K562 (cell line): Measurements from ENCODE around the gene ARNT2. TPM values are rescaled to one million over a fixed set of nuclear protein-coding genes. Genes with fewer than 3 reads are reported as not detected.

Experiments
- ATAC-seq: fragments of 200-7000 bp; cut with Tn5 transposase; 3 replicates; pipeline ENCODE4 v1.9.1; 2020; ENCODE audit warnings: moderate library complexity
- BruUV-seq: library from RNA; stranded (reverse); fragments of 400-500 nt; replicated peaks from 2 replicates; lab custom pipeline; 2021; lab: Mats Ljungman, UMichigan
- CTCF ChIA-PET: fragments of 300-600 bp; formaldehyde crosslinking; extraction: SDS; loops from one replicate; lab custom pipeline; 2021; ENCODE audit warnings: low intra/inter-chr PET ratio; lab: Yijun Ruan, JAX
- POLR2A ChIA-PET: fragments of 300-600, 350-650 bp; sonication (Branson Sonifier 250); formaldehyde crosslinking; extraction: SDS; loops from one replicate; lab custom pipeline; 2021; ENCODE audit warnings: antibody characterized with exemption, inconsistent platforms; lab: Yijun Ruan, JAX
- DNase-seq, 4 experiments: peaks; one replicate each; pipeline versions ENCODE4 v3.0.0 to v3.0.0-alpha.2; 2011 to 2018; ENCODE audit warnings: low spot score in 3 of 4, mixed read lengths in 3 of 4; ENCODE audit errors: extremely low read depth in 1 of 4
- FAIRE-seq: peaks from 2 replicates; lab custom pipeline; 2011; peaks lifted over from hg19 to GRCh38; lab: Jason Lieb, UNC
- H2AFZ ChIP-seq: 2 replicates; pipeline ENCODE4 v1.6.0; 2011; ENCODE audit warnings: low read depth, low read length, control low read depth, inconsistent platforms
- H3K27ac ChIP-seq: fragments of 200-600 bp; 3 replicates; pipeline ENCODE4 v1.8.0; 2011; ENCODE audit warnings: low read depth, mild to moderate bottlenecking, control low read depth, inconsistent platforms, low read length, moderate library complexity, mixed read lengths; ENCODE audit errors: extremely low read depth
- H3K27me3 ChIP-seq, 2 experiments: fragments of 300-600 bp in 1 of 2; 2 replicates in 1 of 2; 3 replicates in 1 of 2; pipeline versions ENCODE4 v1.6.0 to v1.8.0; 2011; ENCODE audit warnings: inconsistent platforms in 2 of 2, low read length in 2 of 2, mild to moderate bottlenecking in 1 of 2, mixed read lengths in 1 of 2, moderate library complexity in 1 of 2; ENCODE audit not compliant: control insufficient read depth in 2 of 2, insufficient read depth in 2 of 2
- H3K36me3 ChIP-seq: fragments of 300-600 bp; 3 replicates; pipeline ENCODE4 v1.8.0; 2011; ENCODE audit warnings: mild to moderate bottlenecking, low read length, inconsistent platforms; ENCODE audit not compliant: control insufficient read depth, insufficient read depth
- H3K4me1 ChIP-seq, 2 experiments: fragments of 200-600 bp in 1 of 2; replicated peaks in 1 of 2; 2 replicates in 1 of 2; 3 replicates in 1 of 2; pipeline versions ENCODE4 v1.5.1 to v1.8.0; 2011; ENCODE audit warnings: inconsistent platforms in 2 of 2, low read length in 2 of 2, mild to moderate bottlenecking in 1 of 2, mixed read lengths in 1 of 2, moderate library complexity in 1 of 2; ENCODE audit not compliant: control insufficient read depth in 2 of 2, insufficient read depth in 2 of 2
- H3K4me2 ChIP-seq: 2 replicates; pipeline ENCODE4 v1.6.1; 2011; ENCODE audit warnings: low read length, control low read depth, inconsistent platforms, mixed read lengths; ENCODE audit not compliant: insufficient read depth
- H3K4me3 ChIP-seq: fragments of 200-600 bp; sonication (generic), shearing (Covaris generic); 2 replicates; pipeline ENCODE4 v1.5.1; 2016; ENCODE audit warnings: control low read depth, inconsistent platforms
- H3K79me2 ChIP-seq: fragments of 200-600 bp; 3 replicates; pipeline ENCODE4 v1.8.0; 2011; ENCODE audit warnings: low read length, inconsistent platforms; ENCODE audit not compliant: control insufficient read depth, insufficient read depth
- H3K9ac ChIP-seq, 2 experiments: 2 replicates each; pipeline versions ENCODE4 v1.6.0 to v1.6.1; 2011; ENCODE audit warnings: low read depth in 2 of 2, low read length in 2 of 2, control low read depth in 1 of 2, inconsistent platforms in 1 of 2, mild to moderate bottlenecking in 1 of 2, mixed read lengths in 1 of 2; ENCODE audit not compliant: insufficient read depth in 1 of 2
- H3K9me1 ChIP-seq: one replicate; pipeline ENCODE4 v1.6.0; 2011; ENCODE audit warnings: inconsistent platforms, mild to moderate bottlenecking, low read length, moderate library complexity; ENCODE audit not compliant: control insufficient read depth, insufficient read depth
- H3K9me3 ChIP-seq: replicated peaks from 2 replicates; pipeline ENCODE4 v1.5.1; 2011; ENCODE audit warnings: low read depth, low read length, inconsistent platforms; ENCODE audit not compliant: control insufficient read depth, insufficient read depth
- H4K20me1 ChIP-seq: replicated peaks from 2 replicates; pipeline ENCODE4 v1.6.1; 2011; ENCODE audit warnings: low read length, inconsistent platforms, mixed read lengths; ENCODE audit not compliant: control insufficient read depth, insufficient read depth
- CBX1 ChIP-seq: sonication (generic); IDR thresholded peaks from 2 replicates; pipeline ENCODE4 v1.6.1; 2016; ENCODE audit warnings: antibody characterized with exemption, low read depth, mild to moderate bottlenecking
- FOS ChIP-seq: IDR thresholded peaks from 3 replicates; pipeline ENCODE4 v1.6.1; 2011; ENCODE audit not compliant: insufficient read length; ENCODE audit errors: extremely low read depth
- KLF6 ChIP-seq: fragments of 250-450 bp; sonication (Bioruptor Pico); IDR thresholded peaks from 2 replicates; pipeline ENCODE4 v1.4.0; 2020; ENCODE audit warnings: mild to moderate bottlenecking, moderate library complexity, borderline replicate concordance
- NFATC3 ChIP-seq: fragments of 450-650 bp; IDR thresholded peaks from 2 replicates; pipeline ENCODE4 v1.6.1; 2017; ENCODE audit warnings: mild to moderate bottlenecking
- RNF2 ChIP-seq: sonication (generic); IDR thresholded peaks from 2 replicates; pipeline ENCODE4 v1.6.1; 2016
- ZKSCAN1 ChIP-seq: fragments of 150-350 bp; IDR thresholded peaks from 2 replicates; pipeline ENCODE4 v1.6.1; 2016; ENCODE audit warnings: low read depth, low read length
- ZNF184 ChIP-seq: sonication (generic); formaldehyde crosslinking; IDR thresholded peaks from 2 replicates; pipeline ENCODE4 v1.5.0; 2020; ENCODE audit warnings: missing genetic modification reagents
- ZNF232 ChIP-seq: sonication (generic); formaldehyde crosslinking; IDR thresholded peaks from 2 replicates; pipeline ENCODE4 v1.8.0; 2022; ENCODE audit warnings: mild to moderate bottlenecking, missing genetic modification reagents
- WGBS: fragments of 100-300 bp; shearing (Covaris generic); methylation state at CpG from one replicate; pipeline ENCODE4 v1.1.6; 2016; ENCODE audit warnings: low coverage, mixed read lengths; ENCODE audit not compliant: insufficient coverage; ENCODE audit errors: missing lambda C conversion rate; 5-methylcytosine and 5-hydroxymethylcytosine counted together
- in situ Hi-C: fragments of 300-500 bp; cut with MboI; formaldehyde crosslinking; loops from 4 replicates; pipeline ENCODE4 v1.15.0; 2018; ENCODE audit warnings: inconsistent platforms, mixed read lengths
- intact Hi-C: fragments of 100-400 bp; cut with micrococcal nuclease; formaldehyde crosslinking; loops from 2 replicates; pipeline ENCODE4 v1.14.2; 2022
- polyA plus RNA-seq, 8 experiments: library from polyadenylated mRNA; depleted of rRNA in 4 of 8; stranded (reverse) in 5 of 8; unstranded in 3 of 8; fragments of >200 nt; fragmentation: Nextera tagmentation in 2 of 8; fragmentation: Illumina TruSeq in 1 of 8; extraction: Ambion mirVana in 2 of 8; extraction: Trizol in 1 of 8; gene quantifications; 2 replicates each; pipeline versions ENCODE4 v1.2.1 to v1.2.3, GENCODE V29; 2011 to 2014; ENCODE audit warnings: inconsistent platforms in 1 of 8, missing spikeins in 1 of 8
- total RNA-seq, 7 experiments: library from RNA; depleted of rRNA in 6 of 7; stranded (reverse); fragments of >200 nt in 6 of 7; fragmentation: Illumina TruSeq in 2 of 7; extraction: Trizol in 2 of 7; gene quantifications; 2 replicates each; pipeline versions ENCODE4 v1.2.1 to v1.2.3, GENCODE V29; 2011 to 2021; ENCODE audit warnings: low replicate concordance in 1 of 7
- TF ChIP-seq, protein P1 (sequence below): sonication (generic); formaldehyde crosslinking; IDR thresholded peaks from 2 replicates; pipeline ENCODE4 v1.8.0; 2022; ENCODE audit warnings: missing genetic modification reagents, mild to moderate bottlenecking, borderline replicate concordance
- TF ChIP-seq, protein P2 (sequence below): fragments of 450-650 bp; formaldehyde crosslinking; IDR thresholded peaks from 2 replicates; pipeline ENCODE4 v1.4.0; 2022; ENCODE audit warnings: missing genetic modification characterization

Gene ARNT2
- total and polyA plus RNA-seq, 9 of the 15 experiments (the other 6 are each of a cell fraction or from before 2014, with no cell fraction given): 0.01 TPM; not detected in 8

DNA sequence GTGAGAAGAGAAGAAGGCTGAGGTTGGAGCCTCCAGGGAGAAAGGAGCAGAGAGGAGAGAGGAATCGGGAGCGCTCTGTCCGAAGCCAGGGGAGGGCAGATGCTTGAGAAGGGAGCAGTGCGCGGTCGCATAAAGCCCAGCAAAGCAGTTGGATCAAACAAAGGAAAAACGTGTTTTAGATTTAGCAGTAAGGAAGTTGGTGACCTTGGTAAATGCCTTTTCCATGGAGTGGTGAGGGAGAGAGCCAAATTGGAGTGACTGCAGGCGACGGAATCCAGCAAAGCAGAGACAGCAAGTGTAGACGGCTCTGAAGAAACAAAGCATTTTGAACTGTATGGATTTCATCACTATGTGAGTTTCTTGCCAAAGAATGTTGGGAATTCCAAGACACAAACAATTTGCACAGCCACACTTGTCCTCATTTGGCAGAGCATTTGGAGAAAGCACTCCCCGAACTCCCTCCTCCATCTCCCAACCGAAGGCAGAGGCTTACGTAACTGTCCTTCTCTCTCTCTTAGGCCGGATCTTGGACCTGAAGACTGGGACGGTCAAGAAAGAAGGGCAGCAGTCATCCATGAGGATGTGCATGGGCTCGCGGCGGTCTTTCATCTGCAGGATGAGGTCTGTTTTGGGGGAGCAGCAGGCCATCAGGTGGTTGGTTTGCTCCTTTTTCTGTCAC, 103.6 kb downstream of the ARNT2 start (continued):
- TF ChIP-seq ZNF232 (CRISPR knock-in tag): no peak

DNA sequence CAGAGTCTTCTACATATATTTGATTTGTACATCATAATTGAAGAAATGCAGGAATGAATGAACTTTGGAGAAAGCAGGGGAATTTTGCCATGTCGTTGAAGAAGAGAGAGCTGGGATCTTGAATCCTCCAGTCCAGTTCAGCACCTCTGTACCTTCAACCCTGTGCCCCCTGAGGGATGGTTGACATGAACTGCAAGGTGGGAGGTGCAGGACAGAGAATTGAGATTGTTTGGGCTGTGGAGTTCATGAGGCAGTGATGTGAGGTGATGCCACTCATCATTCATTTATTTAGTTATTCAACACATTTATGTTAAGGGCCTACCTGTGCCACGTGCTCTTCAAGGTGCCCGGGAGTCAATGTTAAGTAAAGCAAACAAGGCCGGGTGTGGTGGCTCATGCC, 104.6 kb downstream of the ARNT2 start:
- in situ Hi-C loops (no loop called here), intact Hi-C loops (no loop called here)
- no TSS peak for BruUV-seq
- no peaks in the 10 kb centered on the region for H3K79me2 ChIP-seq
- no peak overlapping the region for H3K27ac ChIP-seq
- FAIRE-seq (no peak), ATAC-seq (no peak), DNase-seq (no peak)
- ChIA-PET POLR2A (no interaction called here), CTCF (no interaction called here)
- H3K9me1 ChIP-seq: no peaks in the 10 kb centered on the region
- no peaks in the 10 kb centered on the region for H3K4me1 ChIP-seq
- H3K27me3 ChIP-seq: peaks cover 0 to 28% of the 10 kb centered on the region in 2 experiments; a peak in 3 of 5 replicates
- no peak overlapping the region for H3K4me2 ChIP-seq
- TF ChIP-seq ZKSCAN1: no peak
- TF ChIP-seq, protein P1, sequence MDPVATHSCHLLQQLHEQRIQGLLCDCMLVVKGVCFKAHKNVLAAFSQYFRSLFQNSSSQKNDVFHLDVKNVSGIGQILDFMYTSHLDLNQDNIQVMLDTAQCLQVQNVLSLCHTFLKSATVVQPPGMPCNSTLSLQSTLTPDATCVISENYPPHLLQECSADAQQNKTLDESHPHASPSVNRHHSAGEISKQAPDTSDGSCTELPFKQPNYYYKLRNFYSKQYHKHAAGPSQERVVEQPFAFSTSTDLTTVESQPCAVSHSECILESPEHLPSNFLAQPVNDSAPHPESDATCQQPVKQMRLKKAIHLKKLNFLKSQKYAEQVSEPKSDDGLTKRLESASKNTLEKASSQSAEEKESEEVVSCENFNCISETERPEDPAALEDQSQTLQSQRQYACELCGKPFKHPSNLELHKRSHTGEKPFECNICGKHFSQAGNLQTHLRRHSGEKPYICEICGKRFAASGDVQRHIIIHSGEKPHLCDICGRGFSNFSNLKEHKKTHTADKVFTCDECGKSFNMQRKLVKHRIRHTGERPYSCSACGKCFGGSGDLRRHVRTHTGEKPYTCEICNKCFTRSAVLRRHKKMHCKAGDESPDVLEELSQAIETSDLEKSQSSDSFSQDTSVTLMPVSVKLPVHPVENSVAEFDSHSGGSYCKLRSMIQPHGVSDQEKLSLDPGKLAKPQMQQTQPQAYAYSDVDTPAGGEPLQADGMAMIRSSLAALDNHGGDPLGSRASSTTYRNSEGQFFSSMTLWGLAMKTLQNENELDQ: no peak
- TF ChIP-seq KLF6 (CRISPR knock-in tag): no peak
- no peak for TF ChIP-seq FOS
- TF ChIP-seq, protein P2, sequence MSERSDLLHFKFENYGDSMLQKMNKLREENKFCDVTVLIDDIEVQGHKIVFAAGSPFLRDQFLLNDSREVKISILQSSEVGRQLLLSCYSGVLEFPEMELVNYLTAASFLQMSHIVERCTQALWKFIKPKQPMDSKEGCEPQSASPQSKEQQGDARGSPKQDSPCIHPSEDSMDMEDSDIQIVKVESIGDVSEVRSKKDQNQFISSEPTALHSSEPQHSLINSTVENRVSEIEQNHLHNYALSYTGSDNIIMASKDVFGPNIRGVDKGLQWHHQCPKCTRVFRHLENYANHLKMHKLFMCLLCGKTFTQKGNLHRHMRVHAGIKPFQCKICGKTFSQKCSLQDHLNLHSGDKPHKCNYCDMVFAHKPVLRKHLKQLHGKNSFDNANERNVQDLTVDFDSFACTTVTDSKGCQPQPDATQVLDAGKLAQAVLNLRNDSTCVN (CRISPR knock-in tag): no peak
- no peak for TF ChIP-seq NFATC3
- no peak for TF ChIP-seq RNF2
- TF ChIP-seq CBX1: no peak
- TF ChIP-seq ZNF184: no peak
- no peaks in the 10 kb centered on the region for H3K36me3 ChIP-seq
- 3% methylated on average over 4 of the region's 4 CpGs for WGBS
- H3K9ac ChIP-seq: no peak overlapping the region
- no peaks in the 10 kb centered on the region for H3K9me3 ChIP-seq
- H2AFZ ChIP-seq: no peak overlapping the region
- H3K4me3 ChIP-seq: no peak overlapping the region
- no peaks in the 10 kb centered on the region for H4K20me1 ChIP-seq
